OCI-LY7 (cell line): ENCODE results near the gene ZNF644. TPM values are rescaled to one million over a fixed set of nuclear protein-coding genes. Genes with fewer than 3 reads are reported as not detected.

Experiments used
- BruUV-seq: library from RNA; stranded (reverse); fragments of 400-500 nt; replicated peaks from 2 replicates; lab custom pipeline; 2021; lab: Mats Ljungman, UMichigan
- CTCF ChIA-PET: fragments of 300-600 bp; sonication (Branson Sonifier 250); formaldehyde crosslinking; loops from one replicate; lab custom pipeline; 2022; ENCODE audit warnings: antibody characterized with exemption; ENCODE audit not compliant: unreplicated experiment; lab: Charles Lee
- POLR2A ChIA-PET: fragments of 300-600 bp; sonication (Branson Sonifier 250); formaldehyde crosslinking; loops from one replicate; lab custom pipeline; 2022; ENCODE audit warnings: antibody characterized with exemption; lab: Charles Lee
- DNase-seq: peaks from one replicate; pipeline ENCODE4 v3.0.0-alpha.2; 2015; ENCODE audit warnings: low spot score
- H2AFZ ChIP-seq: fragments of 200-600 bp; sonication (generic), shearing (Covaris generic); 2 replicates; pipeline ENCODE4 v1.6.1; 2014; ENCODE audit warnings: mild to moderate bottlenecking, antibody characterized with exemption, low read length, moderate library complexity
- H3K27ac ChIP-seq: fragments of 200-600 bp; sonication (generic); 2 replicates; pipeline ENCODE4 v1.5.1; 2014; ENCODE audit warnings: mixed run types, low read depth, mild to moderate bottlenecking, moderate library complexity, low read length, inconsistent platforms; ENCODE audit not compliant: poor library complexity, severe bottlenecking
- H3K36me3 ChIP-seq: fragments of 200-600 bp; sonication (generic); 2 replicates; pipeline ENCODE4 v1.6.1; 2014; ENCODE audit warnings: mild to moderate bottlenecking, antibody characterized with exemption, low read length, moderate library complexity, mixed read lengths; ENCODE audit not compliant: insufficient read depth
- H3K4me1 ChIP-seq: fragments of 200-600 bp; sonication (generic); 2 replicates; pipeline ENCODE4 v1.5.1; 2014; ENCODE audit warnings: mild to moderate bottlenecking, low read length; ENCODE audit not compliant: insufficient read depth, poor library complexity, severe bottlenecking
- H3K4me2 ChIP-seq: fragments of 200-600 bp; sonication (generic); 2 replicates; pipeline ENCODE4 v1.6.1; 2014; ENCODE audit warnings: mild to moderate bottlenecking, low read length
- H3K4me3 ChIP-seq: fragments of 200-600 bp; sonication (generic); 2 replicates; pipeline ENCODE4 v1.5.1; 2014; ENCODE audit warnings: mild to moderate bottlenecking, low read depth, low read length; ENCODE audit not compliant: poor library complexity, severe bottlenecking
- H3K79me2 ChIP-seq: fragments of 200-600 bp; sonication (generic); 2 replicates; pipeline ENCODE4 v1.6.1; 2016; ENCODE audit warnings: low read depth, mild to moderate bottlenecking, low read length, moderate library complexity, mixed read lengths; ENCODE audit not compliant: insufficient read depth
- H3K9me2 ChIP-seq: fragments of 200-600 bp; sonication (generic); 2 replicates; pipeline ENCODE4 v1.6.1; 2016; ENCODE audit warnings: mild to moderate bottlenecking, low read length, mixed read lengths; ENCODE audit not compliant: insufficient read depth
- H3K9me3 ChIP-seq: fragments of 200-600 bp; sonication (generic); 2 replicates; pipeline ENCODE4 v1.6.1; 2014; ENCODE audit warnings: mild to moderate bottlenecking, mixed run types, low read length, mixed read lengths
- H4K20me1 ChIP-seq: fragments of 200-600 bp; sonication (generic); 2 replicates; pipeline ENCODE4 v1.6.1; 2014; ENCODE audit warnings: mild to moderate bottlenecking, antibody characterized with exemption, low read length, moderate library complexity, mixed read lengths; ENCODE audit not compliant: insufficient read depth
- CTCF ChIP-seq: fragments of 200-600 bp; sonication (generic); conservative IDR thresholded peaks from 2 replicates; pipeline ENCODE4 v1.5.1; 2014; ENCODE audit warnings: mild to moderate bottlenecking, antibody characterized with exemption, low read length, moderate library complexity, mixed read lengths
- EZH2phosphoT487 ChIP-seq: fragments of 200-600 bp; sonication (generic); IDR thresholded peaks from 2 replicates; pipeline ENCODE4 v1.6.1; 2018; ENCODE audit warnings: low read depth, borderline replicate concordance, mild to moderate bottlenecking, mixed run types, antibody characterized with exemption, low read length, moderate library complexity, mixed read lengths
- intact Hi-C: fragments of 100-400 bp; cut with micrococcal nuclease; formaldehyde crosslinking; loops from one replicate; pipeline ENCODE4 v1.10.0; 2022; ENCODE audit not compliant: unreplicated experiment
- total RNA-seq, 2 experiments: library from RNA; depleted of rRNA in 1 of 2; stranded (reverse); fragments of >200 nt in 1 of 2; shearing (Covaris generic) in 1 of 2; gene quantifications; 2 replicates each; pipeline ENCODE4 v1.2.3, GENCODE V29; 2014 to 2022

Gene ZNF644
- total RNA-seq, 2 experiments from 2014 or later: 56.6 to 65.1 TPM

GRCh38 chr1:90882221-90882620, 139.6 kb downstream of the ZNF644 start:
- Histone ChIP-seq H3K9me2 (no peaks in the 10 kb centered on the region), H2AFZ (no peak overlapping the region), H3K9me3 (peaks cover 22% of the 10 kb centered on the region), H4K20me1 (no peaks in the 10 kb centered on the region), H3K4me3 (no peak overlapping the region), H3K27ac (no peak overlapping the region), H3K79me2 (no peaks in the 10 kb centered on the region), H3K36me3 (no peaks in the 10 kb centered on the region), H3K4me2 (no peak overlapping the region), H3K4me1 (no peaks in the 10 kb centered on the region)
- POLR2A ChIA-PET: interaction anchor here (0.6 kb wide), 1 partner anchor 44 kb away, joined by 3 read pairs; no protein-coding TSS in a partner anchor
- CTCF ChIA-PET: no interaction called here
- no TSS peak for BruUV-seq
- no peak for DNase-seq
- TF ChIP-seq EZH2phosphoT487: no peak
- no peak for TF ChIP-seq CTCF
- intact Hi-C loops: no loop called here

- Histone ChIP-seq H3K4me2 (no peak overlapping the region), H3K27ac (no peak overlapping the region), H3K36me3 (no peaks in the 10 kb centered on the region), H4K20me1 (no peaks in the 10 kb centered on the region), H2AFZ (no peak overlapping the region), H3K9me3 (peaks cover 22% of the 10 kb centered on the region), H3K79me2 (no peaks in the 10 kb centered on the region), H3K4me1 (no peaks in the 10 kb centered on the region), H3K4me3 (no peak overlapping the region), H3K9me2 (no peaks in the 10 kb centered on the region)
- ChIA-PET POLR2A (no interaction called here), CTCF (no interaction called here)
- BruUV-seq: no TSS peak
- intact Hi-C loops: no loop called here
- DNase-seq: no peak
- TF ChIP-seq EZH2phosphoT487 (no peak), CTCF (no peak)
Observed at GRCh38 chr1:90881034-90881433, 140.8 kb downstream of the ZNF644 start.

GRCh38 chr1:90879281-90879680, 142.6 kb downstream of the ZNF644 start:
- Histone ChIP-seq H3K4me1 (no peaks in the 10 kb centered on the region), H2AFZ (no peak overlapping the region), H3K9me2 (no peaks in the 10 kb centered on the region), H3K79me2 (no peaks in the 10 kb centered on the region), H3K4me3 (no peak overlapping the region), H3K27ac (no peak overlapping the region), H3K4me2 (no peak overlapping the region), H3K9me3 (peaks cover 22% of the 10 kb centered on the region), H4K20me1 (no peaks in the 10 kb centered on the region), H3K36me3 (no peaks in the 10 kb centered on the region)
- intact Hi-C loops: no loop called here
- TF ChIP-seq EZH2phosphoT487 (no peak), CTCF (no peak)
- peak; percentile 24 for DNase-seq
- ChIA-PET POLR2A (interaction anchor here (0.7 kb wide), 1 partner anchor 207 kb away, joined by 3 read pairs; no protein-coding TSS in a partner anchor), CTCF (no interaction called here)
- BruUV-seq: no TSS peak
